ENCODE data around the gene ZSWIM1.

The ZSWIM1 gene

DNA sequence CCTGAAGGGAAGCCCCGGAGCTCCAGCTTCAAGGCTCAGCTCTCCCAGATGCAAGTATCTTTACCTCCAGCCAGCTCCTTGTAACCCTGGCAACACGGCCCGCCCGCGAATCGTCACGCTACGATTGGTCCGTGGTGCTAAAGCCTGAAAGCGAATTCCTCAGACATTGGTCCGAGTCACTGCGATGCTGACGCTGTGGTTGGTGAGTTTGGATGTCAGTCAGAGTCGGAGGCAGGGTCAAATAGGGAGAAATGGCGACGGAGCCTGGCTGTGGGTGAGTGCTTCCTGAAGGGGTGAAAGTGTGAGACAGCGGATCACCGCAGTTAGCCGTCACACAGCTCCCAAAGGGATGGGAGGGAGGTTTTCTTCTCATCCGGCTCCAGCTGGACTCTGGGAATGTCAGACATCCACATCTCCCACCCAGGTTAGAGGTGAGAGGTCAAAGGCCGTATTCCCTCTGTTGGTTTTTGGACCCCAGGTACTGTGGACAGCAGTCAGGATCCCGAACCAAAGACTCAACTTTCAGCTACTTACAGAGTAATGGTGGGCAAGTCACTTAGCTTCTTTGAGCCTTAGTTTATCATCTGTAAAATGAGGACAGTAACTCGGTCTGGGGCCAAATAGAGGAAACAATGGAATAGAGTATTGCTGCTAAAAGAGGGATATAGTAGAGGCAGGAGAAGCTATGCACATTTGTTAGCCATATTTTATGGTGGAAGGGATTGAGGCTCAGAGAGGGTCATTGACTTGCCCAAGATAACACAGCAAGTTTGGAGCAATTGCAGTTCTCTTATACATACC is at the start of gene ZSWIM1:
TSS of gene ZSWIM1 (plus strand) at position 240 of the 801 bp plus-strand sequence. CDS start 1,366 bp downstream, outside the sequence.
- Histone ChIP-seq H3K9me3 (ENCODE audit: control insufficient read depth in 2 of 2, low read length in 2 of 2) (no peaks in the 10 kb centered on the region), H3K4me1 (ENCODE audit: control insufficient read depth, insufficient read depth, low read length) (peaks cover 11% of the 10 kb centered on the region), H3K36me3 (ENCODE audit: control insufficient read depth in 2 of 2, insufficient read depth in 2 of 2, low read length in 2 of 2) (peaks cover 32 to 39% of the 10 kb centered on the region in 2 donors), H3K9ac (ENCODE audit: low read length in 2 of 2) (peak within 1 kb of the TSS; percentile 95 to 99), H3K27ac (ENCODE audit: low read length) (peak within 1 kb of the TSS; percentile 89), H3K27me3 (ENCODE audit: control insufficient read depth in 1 of 2, insufficient read depth in 2 of 2, low read length in 2 of 2) (no peaks in the 10 kb centered on the region), H3K4me3 (ENCODE audit: low read length in 2 of 2) (peak within 1 kb of the TSS; percentile 94 to 95)

DNA sequence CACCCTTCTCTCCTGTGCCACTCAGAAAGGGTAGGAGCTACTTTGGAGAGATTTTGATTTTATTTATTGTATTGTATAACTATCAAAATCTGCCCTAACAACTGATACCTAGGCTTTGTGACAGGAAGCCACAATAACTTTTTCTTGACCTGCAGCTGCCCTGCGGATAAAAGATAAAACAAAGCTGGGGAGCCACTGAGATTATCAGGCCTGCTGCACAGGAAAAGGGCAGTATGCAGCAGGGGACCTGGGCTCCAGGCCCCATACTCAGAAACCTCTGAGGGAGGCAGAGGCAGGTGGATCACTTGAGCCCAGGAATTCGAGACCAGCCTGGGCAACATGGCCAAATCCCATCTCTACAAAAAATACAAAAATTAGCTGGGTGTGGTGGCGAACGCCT is 48.4 kb upstream of the ZSWIM1 start:
- Histone ChIP-seq H3K4me3 (ENCODE audit: low read length in 2 of 2) (peak overlapping the region; percentile 78 to 91), H3K4me1 (ENCODE audit: control insufficient read depth, insufficient read depth, low read length) (peaks cover 52% of the 10 kb centered on the region)

DNA sequence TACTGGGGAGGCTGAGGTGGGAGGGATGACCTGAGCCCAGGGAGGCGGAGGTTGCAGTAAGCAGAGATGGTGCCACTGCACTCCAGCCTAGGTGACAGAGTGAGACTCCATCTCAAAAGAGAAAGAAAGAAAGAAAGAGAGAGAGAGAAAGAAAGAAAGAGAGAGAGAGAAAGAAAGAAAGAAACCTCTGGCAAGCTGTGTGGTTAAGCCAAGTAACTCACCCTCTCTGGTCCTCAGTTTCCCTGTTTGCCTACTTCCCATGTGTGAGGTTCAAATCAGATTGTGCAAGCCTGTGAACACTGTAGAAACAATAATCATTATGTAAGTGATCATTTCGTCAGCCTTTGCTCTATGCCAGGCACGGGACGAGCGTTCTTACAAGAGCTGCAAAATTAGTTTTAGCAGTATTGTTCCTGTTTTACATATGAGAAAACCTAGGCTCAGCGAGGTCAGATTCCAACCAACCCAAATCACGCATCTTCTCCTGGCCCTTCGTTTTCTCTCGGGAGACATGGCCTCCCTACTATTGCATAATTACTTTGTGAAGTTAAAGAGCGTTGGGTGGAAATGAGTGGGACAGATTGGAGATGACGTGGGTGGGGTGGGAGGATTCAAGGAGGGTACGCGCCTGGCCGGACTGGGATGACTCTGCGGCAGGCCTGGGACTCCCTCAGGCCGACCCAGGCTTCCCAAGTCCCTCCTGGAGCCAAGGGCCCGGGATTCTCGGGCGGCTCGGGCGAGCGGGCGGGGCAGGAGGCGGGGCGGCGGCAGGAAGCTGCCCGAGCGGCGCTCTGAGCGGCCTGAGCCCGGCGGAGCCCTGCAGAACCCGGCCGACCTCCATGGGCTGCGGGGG is 47.8 kb upstream of the ZSWIM1 start, which contains the start of gene SNX21:
TSS of gene SNX21 (plus strand) at position 770 of the 853 bp plus-strand sequence. CDS start 121 bp downstream, outside the sequence.
- Histone ChIP-seq H3K27me3 (ENCODE audit: control insufficient read depth in 1 of 2, insufficient read depth in 2 of 2, low read length in 2 of 2) (no peaks in the 10 kb centered on the region), H3K9ac (ENCODE audit: low read length in 2 of 2) (peak within 1 kb of the TSS; percentile 94 to 95), H3K9me3 (ENCODE audit: control insufficient read depth in 2 of 2, low read length in 2 of 2) (no peaks in the 10 kb centered on the region), H3K36me3 (ENCODE audit: control insufficient read depth in 2 of 2, insufficient read depth in 2 of 2, low read length in 2 of 2) (peaks cover 0 to 3% of the 10 kb centered on the region in 2 donors), H3K4me1 (ENCODE audit: control insufficient read depth, insufficient read depth, low read length) (peaks cover 50% of the 10 kb centered on the region), H3K27ac (ENCODE audit: low read length) (peak within 1 kb of the TSS; percentile 96), H3K4me3 (ENCODE audit: low read length in 2 of 2) (peak within 1 kb of the TSS; percentile 89 to 91)

More for the DNA sequence above, 48.4 kb upstream of the ZSWIM1 start:
- no peaks in the 10 kb centered on the region for H3K27me3 ChIP-seq (ENCODE audit: control insufficient read depth in 1 of 2, insufficient read depth in 2 of 2, low read length in 2 of 2)
- H3K36me3 ChIP-seq (ENCODE audit: control insufficient read depth in 2 of 2, insufficient read depth in 2 of 2, low read length in 2 of 2) = peaks cover 0 to 3% of the 10 kb centered on the region in 2 donors
- peak overlapping the region; percentile 94 to 95 for H3K9ac ChIP-seq (ENCODE audit: low read length in 2 of 2)
- peak overlapping the region; percentile 96 for H3K27ac ChIP-seq (ENCODE audit: low read length)
- no peaks in the 10 kb centered on the region for H3K9me3 ChIP-seq (ENCODE audit: control insufficient read depth in 2 of 2, low read length in 2 of 2)

DNA sequence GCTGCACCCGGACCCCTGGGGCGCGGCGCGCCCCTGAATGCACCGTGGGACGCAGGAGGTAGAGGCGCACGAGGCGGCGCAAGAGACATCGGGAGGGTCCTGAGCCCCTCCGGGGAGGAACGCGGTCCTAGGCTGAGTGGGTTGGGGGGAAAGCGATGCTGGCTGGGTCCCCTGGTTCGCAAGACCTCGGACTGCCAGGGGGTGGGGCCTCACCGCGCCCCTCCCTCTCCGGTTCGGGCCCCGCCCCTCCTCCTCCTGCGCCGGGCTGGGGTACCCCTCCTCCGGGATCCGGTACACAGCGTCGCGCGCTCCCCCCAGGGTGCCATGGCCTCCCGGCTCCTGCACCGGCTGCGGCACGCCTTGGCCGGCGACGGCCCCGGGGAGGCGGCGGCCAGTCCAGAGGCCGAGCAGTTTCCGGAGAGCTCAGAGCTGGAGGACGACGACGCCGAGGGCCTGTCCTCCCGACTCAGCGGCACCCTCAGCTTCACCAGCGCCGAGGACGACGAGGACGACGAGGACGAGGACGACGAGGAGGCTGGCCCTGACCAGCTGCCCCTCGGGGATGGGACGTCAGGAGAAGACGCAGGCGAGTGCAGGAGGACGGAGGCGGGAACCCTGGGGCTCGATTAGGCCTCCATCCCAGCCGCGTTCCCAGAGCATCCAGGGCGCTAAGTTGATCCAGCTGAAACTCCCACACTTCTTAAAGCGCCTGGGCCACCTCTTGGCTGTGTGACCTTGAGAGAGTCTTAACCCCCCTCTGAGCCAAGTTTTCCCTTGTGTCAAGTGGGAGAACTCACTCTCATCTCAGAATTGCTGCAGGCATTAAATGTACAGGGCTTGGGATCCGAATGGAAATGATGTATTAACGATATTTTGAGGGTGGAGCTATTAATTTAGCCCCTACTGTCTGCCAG is 46.9 kb upstream of the ZSWIM1 start:
- Histone ChIP-seq H3K27ac (ENCODE audit: low read length) (peak overlapping the region; percentile 96), H3K27me3 (ENCODE audit: control insufficient read depth in 1 of 2, insufficient read depth in 2 of 2, low read length in 2 of 2) (no peaks in the 10 kb centered on the region), H3K4me3 (ENCODE audit: low read length in 2 of 2) (peak overlapping the region; percentile 89 to 91), H3K36me3 (ENCODE audit: control insufficient read depth in 2 of 2, insufficient read depth in 2 of 2, low read length in 2 of 2) (peaks cover 0 to 3% of the 10 kb centered on the region in 2 donors), H3K9ac (ENCODE audit: low read length in 2 of 2) (peak overlapping the region; percentile 94 to 95), H3K4me1 (ENCODE audit: control insufficient read depth, insufficient read depth, low read length) (peaks cover 45% of the 10 kb centered on the region), H3K9me3 (ENCODE audit: control insufficient read depth in 2 of 2, low read length in 2 of 2) (no peaks in the 10 kb centered on the region)

DNA sequence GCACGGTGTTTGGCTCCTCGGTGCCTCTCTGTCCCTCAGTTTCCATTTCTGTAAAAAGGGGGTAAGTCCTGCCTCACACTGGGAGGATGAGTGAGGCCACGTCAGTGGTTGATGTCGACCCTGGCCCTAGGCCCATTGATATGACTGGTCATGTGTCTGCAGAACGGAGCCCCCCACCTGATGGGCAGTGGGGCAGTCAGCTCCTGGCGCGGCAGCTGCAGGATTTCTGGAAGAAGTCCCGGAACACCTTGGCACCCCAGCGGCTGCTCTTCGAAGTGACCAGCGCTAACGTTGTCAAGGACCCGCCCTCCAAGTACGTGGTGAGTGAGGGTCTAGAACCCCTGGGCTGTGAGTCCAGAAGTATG is 46.2 kb upstream of the ZSWIM1 start:
- Histone ChIP-seq H3K4me1 (ENCODE audit: control insufficient read depth, insufficient read depth, low read length) (peaks cover 45% of the 10 kb centered on the region), H3K27ac (ENCODE audit: low read length) (peak overlapping the region; percentile 96), H3K4me3 (ENCODE audit: low read length in 2 of 2) (peak overlapping the region; percentile 89 to 91), H3K36me3 (ENCODE audit: control insufficient read depth in 2 of 2, insufficient read depth in 2 of 2, low read length in 2 of 2) (peaks cover 2 to 3% of the 10 kb centered on the region in 2 donors), H3K9me3 (ENCODE audit: control insufficient read depth in 2 of 2, low read length in 2 of 2) (no peaks in the 10 kb centered on the region), H3K27me3 (ENCODE audit: control insufficient read depth in 1 of 2, insufficient read depth in 2 of 2, low read length in 2 of 2) (no peaks in the 10 kb centered on the region), H3K9ac (ENCODE audit: low read length in 2 of 2) (peak overlapping the region; percentile 94 to 95)

DNA sequence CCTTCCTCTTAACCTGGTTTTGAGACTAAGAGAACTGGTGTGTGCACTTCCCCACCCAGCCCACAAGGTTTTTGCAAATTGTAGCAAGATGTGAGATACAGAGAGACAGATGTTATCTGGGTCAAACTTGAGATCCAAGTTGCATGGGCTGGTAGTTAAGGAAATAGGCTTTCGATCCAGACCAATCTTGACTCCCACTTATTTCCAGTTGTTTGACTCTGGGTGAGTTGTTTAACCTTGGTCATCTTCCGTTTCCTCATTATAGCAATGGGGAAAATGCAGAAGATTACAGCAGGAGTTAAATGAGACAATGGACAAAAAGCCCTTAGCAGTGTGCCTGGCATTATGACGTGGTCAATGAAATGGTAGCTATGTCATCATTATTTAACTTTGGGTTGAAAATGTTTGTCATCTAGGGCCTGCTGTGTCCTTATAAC is 45.7 kb upstream of the ZSWIM1 start:
- Histone ChIP-seq H3K9ac (ENCODE audit: low read length in 2 of 2) (peak overlapping the region in 1 of 2 donors; percentile 94), H3K9me3 (ENCODE audit: control insufficient read depth in 2 of 2, low read length in 2 of 2) (no peaks in the 10 kb centered on the region), H3K36me3 (ENCODE audit: control insufficient read depth in 2 of 2, insufficient read depth in 2 of 2, low read length in 2 of 2) (peaks cover 3 to 8% of the 10 kb centered on the region in 2 donors), H3K27me3 (ENCODE audit: control insufficient read depth in 1 of 2, insufficient read depth in 2 of 2, low read length in 2 of 2) (no peaks in the 10 kb centered on the region), H3K4me1 (ENCODE audit: control insufficient read depth, insufficient read depth, low read length) (peaks cover 45% of the 10 kb centered on the region), H3K27ac (ENCODE audit: low read length) (peak overlapping the region; percentile 96), H3K4me3 (ENCODE audit: low read length in 2 of 2) (peak overlapping the region; percentile 89 to 91)

DNA sequence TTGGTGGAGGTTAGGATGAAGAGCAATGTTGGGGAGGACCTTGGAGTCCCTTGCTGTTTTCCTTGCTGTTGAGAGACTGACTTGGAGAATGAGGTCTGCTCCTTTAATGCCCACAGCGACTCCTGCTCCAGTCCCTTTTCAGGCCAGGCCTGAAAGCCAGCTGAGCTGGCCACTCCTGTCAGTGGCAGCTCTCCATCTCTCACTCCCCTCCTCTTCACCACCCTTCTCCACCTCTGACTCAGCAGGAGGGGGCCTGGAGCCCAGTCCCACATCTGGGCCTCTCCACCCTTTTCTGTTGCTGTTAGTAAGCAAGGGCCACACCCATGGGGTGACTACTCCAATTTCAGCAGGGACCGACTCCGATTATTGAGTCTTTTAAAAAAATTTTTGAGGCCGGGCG is 45.2 kb upstream of the ZSWIM1 start:
- Histone ChIP-seq H3K9me3 (ENCODE audit: control insufficient read depth in 2 of 2, low read length in 2 of 2) (no peaks in the 10 kb centered on the region), H3K36me3 (ENCODE audit: control insufficient read depth in 2 of 2, insufficient read depth in 2 of 2, low read length in 2 of 2) (peaks cover 3 to 11% of the 10 kb centered on the region in 2 donors), H3K27me3 (ENCODE audit: control insufficient read depth in 1 of 2, insufficient read depth in 2 of 2, low read length in 2 of 2) (no peaks in the 10 kb centered on the region), H3K4me1 (ENCODE audit: control insufficient read depth, insufficient read depth, low read length) (peaks cover 45% of the 10 kb centered on the region), H3K9ac (ENCODE audit: low read length in 2 of 2) (peak overlapping the region in 1 of 2 donors; percentile 36), H3K4me3 (ENCODE audit: low read length in 2 of 2) (peak overlapping the region; percentile 89 to 91), H3K27ac (ENCODE audit: low read length) (peak overlapping the region; percentile 96)

DNA sequence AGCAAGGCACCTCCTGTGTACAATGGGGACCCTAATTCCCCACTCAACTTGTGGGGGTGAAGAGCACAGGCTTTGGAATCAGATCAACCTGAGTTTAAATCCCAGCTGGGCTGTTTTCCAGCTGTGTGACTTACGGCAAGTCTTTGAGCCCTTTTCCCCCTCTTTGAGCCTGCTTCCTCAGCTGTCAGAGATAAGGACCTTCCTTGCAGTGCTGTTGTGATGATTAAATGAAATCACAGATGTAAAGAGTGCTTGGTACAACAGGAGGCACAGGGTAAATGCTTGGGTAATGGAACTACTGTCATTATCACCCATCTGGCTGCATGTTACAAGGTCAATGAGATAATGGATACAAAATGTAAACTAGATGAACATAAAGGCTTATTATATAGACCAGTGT is 44.2 kb upstream of the ZSWIM1 start:
- H3K9ac ChIP-seq (ENCODE audit: low read length in 2 of 2) = peak overlapping the region in 1 of 2 donors; percentile 29
- H3K4me1 ChIP-seq (ENCODE audit: control insufficient read depth, insufficient read depth, low read length) = peaks cover 46% of the 10 kb centered on the region
- H3K36me3 ChIP-seq (ENCODE audit: control insufficient read depth in 2 of 2, insufficient read depth in 2 of 2, low read length in 2 of 2) = peaks cover 3 to 18% of the 10 kb centered on the region in 2 donors
- H3K4me3 ChIP-seq (ENCODE audit: low read length in 2 of 2) = peak overlapping the region in 1 of 2 donors; percentile 35
- H3K27ac ChIP-seq (ENCODE audit: low read length) = no peak overlapping the region
- H3K9me3 ChIP-seq (ENCODE audit: control insufficient read depth in 2 of 2, low read length in 2 of 2) = no peaks in the 10 kb centered on the region
- H3K27me3 ChIP-seq (ENCODE audit: control insufficient read depth in 1 of 2, insufficient read depth in 2 of 2, low read length in 2 of 2) = no peaks in the 10 kb centered on the region

DNA sequence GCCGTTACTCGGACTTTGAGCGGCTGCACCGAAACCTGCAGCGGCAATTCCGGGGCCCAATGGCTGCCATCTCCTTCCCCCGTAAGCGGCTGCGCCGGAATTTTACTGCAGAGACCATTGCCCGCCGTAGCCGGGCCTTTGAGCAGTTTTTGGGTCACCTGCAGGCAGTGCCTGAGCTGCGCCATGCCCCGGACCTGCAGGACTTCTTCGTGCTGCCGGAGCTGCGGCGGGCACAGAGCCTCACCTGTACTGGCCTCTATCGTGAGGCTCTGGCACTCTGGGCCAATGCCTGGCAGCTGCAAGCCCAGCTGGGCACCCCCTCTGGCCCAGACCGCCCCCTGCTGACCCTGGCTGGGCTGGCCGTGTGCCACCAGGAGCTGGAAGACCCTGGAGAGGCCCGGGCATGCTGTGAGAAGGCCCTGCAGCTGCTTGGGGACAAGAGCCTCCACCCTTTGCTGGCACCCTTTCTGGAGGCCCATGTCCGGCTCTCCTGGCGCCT is 40.3 kb upstream of the ZSWIM1 start:
- Histone ChIP-seq H3K27ac (ENCODE audit: low read length) (no peak overlapping the region), H3K4me1 (ENCODE audit: control insufficient read depth, insufficient read depth, low read length) (peaks cover 31% of the 10 kb centered on the region), H3K9me3 (ENCODE audit: control insufficient read depth in 2 of 2, low read length in 2 of 2) (no peaks in the 10 kb centered on the region), H3K27me3 (ENCODE audit: control insufficient read depth in 1 of 2, insufficient read depth in 2 of 2, low read length in 2 of 2) (no peaks in the 10 kb centered on the region), H3K9ac (ENCODE audit: low read length in 2 of 2) (no peak overlapping the region), H3K36me3 (ENCODE audit: control insufficient read depth in 2 of 2, insufficient read depth in 2 of 2, low read length in 2 of 2) (peaks cover 25 to 34% of the 10 kb centered on the region in 2 donors), H3K4me3 (ENCODE audit: low read length in 2 of 2) (no peak overlapping the region)

Data from stomach smooth muscle (tissue), 2 donors.